Pulmonary artery endothelial cell (primary cell): ENCODE data around the gene SYT8. TPM values are rescaled to one million over a fixed set of nuclear protein-coding genes. Genes with fewer than 3 reads are reported as not detected.

Experiments
- DNase-seq: peaks from one replicate; pipeline ENCODE4 v3.0.0-alpha.2; 2011; ENCODE audit warnings: low read depth, low spot score
- total RNA-seq: library from RNA; depleted of rRNA; stranded (reverse); fragments of >200 nt; gene quantifications from 2 replicates; pipeline ENCODE4 v1.2.3, GENCODE V29; 2014

SYT8 gene
- total RNA-seq, 1 donor from 2014 or later: not detected

DNA sequence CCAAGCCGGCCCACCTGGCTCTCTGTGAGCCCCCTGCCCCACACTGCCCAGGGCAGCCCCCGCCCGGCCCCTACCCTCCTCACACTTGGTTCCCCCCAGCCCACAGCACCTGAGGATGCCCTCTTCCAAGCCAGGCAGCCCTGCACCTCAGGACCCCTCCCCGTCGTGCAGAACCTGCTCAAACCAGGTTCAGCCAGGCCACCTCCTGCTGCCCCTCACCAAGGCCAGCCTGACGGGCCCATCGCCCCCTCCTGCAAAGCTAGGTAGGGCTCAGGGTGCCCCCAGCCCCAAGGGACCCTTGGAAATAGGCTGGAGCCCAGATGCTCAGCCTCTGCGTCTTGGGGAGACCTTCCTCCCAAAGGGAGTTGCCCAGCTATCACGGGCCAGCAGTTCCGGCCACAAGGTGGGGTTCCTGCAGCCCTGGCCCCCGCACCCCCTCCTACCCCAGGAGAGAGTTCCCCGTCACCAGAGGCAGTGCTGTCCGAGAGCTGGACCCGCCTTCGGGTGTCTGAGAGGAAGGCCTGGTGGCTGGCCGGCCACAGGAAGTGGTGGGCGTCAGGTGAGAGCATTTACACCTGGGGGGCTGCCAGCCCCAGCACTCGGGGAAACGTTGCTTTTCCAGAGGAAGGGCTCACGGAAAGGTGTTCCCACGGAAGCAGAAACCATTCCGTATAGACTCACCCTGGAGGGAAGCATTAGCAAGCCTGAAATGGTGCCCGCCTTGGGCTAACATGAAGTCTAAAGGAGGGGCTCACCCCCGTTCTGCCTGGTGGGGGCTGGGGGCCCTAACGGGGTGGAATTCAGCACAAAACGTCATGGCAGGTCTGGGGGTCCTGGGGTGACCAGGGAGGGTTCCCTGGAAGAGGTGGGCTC is 3.2 kb upstream of the SYT8 start:
- DNase-seq: no peak

- no peak for DNase-seq
Measured at GRCh38 chr11:1832211-1832919, 2.4 kb upstream of the SYT8 start.

- no peak for DNase-seq
Measured at GRCh38 chr11:1832920-1833295, 1.9 kb upstream of the SYT8 start.

- no peak for DNase-seq
Measured at GRCh38 chr11:1834062-1834610, 654 bp upstream of the SYT8 start.

GRCh38 chr11:1835671-1836010 is 851 bp downstream of the SYT8 start:
- DNase-seq: no peak

DNA sequence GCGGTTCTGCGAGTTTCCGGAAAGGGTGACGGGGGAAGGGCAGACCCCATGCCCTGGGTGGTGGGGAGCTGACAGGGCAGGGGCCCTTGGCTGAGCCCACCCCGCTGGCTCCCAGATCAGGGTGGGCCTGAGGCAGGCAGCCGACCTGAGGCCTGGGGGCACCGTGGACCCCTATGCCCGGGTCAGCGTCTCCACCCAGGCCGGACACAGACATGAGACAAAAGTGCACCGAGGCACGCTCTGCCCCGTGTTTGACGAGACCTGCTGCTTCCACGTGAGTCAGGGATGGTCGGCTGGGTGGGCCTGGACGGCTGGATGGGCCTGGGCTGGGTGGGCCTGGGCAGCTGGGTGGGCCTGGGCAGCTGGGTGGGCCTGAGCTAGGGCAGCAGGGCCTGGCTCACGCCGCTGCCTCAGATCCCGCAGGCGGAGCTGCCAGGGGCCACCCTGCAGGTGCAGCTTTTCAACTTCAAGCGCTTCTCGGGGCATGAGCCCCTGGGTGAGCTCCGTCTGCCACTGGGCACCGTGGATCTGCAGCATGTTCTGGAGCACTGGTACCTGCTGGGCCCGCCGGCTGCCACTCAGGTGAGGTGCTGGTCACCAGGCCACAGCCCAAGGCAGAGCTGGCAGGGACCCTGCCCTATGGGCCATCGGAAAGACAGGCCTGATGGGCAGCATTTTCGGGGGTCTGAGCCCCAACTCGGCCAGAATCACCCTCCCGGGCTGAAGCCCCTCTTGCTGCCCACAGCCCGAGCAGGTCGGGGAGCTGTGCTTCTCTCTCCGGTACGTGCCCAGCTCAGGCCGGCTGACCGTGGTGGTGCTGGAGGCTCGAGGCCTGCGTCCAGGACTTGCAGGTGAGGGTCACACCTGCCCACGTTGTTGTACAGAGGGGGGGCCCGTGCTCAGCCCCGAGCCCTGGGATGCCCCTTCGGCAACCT is 1.5 kb downstream of the SYT8 start:
- DNase-seq: no peak

GRCh38 chr11:1837171-1838076 is 2.6 kb downstream of the SYT8 start:
- DNase-seq: no peak

DNA sequence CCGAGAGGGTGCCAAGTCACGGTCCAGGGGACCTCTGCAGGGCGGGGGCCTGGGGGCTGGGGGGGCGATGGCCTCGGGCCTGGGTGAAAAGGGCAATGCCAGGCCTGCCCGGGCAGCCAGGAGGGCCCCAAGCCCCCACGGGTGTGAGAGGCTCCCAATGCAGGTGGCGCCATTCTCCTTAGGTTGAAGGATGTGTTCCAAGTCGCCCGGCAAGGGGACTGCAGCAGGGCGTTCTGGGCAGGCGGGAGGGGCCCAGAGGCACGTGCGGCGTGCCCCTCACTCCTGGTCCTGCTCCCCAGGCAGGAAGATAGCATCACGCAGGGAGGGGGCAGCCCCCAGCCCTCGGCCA is 3.3 kb downstream of the SYT8 start:
- DNase-seq: no peak

DNA sequence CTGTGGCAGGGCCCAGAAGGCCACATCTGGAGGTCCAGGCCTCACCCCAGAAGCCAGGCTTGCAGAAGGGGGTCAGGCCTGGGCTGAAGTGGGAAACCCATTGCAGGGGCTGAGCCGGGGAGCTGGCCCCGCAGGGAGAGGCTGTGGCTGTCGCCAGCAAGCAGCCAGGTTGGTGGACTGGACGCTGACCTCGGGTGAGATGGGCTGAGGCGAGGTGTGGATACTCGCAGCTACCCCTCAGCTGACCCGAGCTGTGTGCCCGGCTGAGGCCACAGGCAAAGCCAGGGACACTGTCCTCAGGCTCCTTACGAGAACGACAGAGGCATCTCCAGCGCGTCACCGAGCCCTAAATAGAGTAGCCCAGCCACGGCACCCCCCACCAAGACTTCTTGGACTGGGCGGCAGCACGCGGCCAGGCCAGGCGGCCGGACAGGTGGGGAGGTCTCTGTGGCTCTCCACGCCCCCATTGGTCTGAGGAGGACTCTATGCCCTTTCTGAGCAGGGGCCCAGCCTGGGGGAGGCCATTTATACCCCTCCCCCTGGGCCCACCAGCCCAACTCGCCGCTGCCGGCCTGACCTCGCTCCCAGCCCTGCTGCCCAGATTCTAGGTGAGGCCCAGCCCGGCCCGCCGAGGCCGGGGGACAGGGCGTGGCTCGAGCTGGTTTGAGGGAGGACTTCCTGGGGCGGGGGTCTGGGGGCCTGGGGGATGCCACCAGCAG is 3.8 kb downstream of the SYT8 start, which contains the start of gene TNNI2:
TSS of gene TNNI2 (plus strand) at position 556 of the 719 bp plus-strand sequence. CDS start 716 bp downstream, outside the sequence.
- no peak for DNase-seq

DNA sequence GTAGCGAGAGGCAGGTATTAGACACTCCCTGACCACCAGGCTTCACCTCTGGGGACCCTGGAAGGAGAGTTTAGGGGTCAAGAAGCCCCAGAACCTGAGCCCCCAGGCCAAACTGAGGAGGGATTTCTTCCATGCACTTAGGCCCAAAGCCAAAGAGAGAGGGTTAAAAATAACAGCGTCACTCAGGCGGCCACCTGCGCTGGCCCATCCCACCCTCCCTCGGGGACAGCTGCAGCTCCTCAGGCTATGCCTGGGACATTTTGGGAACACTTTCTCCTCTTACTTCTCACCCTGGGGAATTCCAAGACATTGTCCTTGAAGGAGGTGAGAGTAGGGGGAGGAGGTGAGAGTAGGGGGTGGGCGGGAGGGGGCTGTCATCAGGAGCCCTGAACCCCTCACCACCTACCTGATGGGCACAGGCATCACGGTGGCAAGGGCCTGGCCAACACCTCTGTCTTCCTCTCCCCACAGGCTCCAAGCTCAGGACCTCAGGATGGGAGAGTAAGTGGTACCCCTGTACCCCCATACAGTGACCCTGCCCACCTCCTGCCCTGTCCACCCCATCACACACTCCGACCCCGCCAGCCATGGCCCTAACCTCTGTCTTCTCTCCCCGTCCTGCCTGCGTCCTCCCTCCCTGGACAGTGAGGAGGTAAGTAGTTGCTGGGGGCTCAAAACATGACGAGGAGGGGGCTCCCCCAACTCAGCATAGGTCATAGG is 4.6 kb downstream of the SYT8 start:
- no peak for DNase-seq

DNA sequence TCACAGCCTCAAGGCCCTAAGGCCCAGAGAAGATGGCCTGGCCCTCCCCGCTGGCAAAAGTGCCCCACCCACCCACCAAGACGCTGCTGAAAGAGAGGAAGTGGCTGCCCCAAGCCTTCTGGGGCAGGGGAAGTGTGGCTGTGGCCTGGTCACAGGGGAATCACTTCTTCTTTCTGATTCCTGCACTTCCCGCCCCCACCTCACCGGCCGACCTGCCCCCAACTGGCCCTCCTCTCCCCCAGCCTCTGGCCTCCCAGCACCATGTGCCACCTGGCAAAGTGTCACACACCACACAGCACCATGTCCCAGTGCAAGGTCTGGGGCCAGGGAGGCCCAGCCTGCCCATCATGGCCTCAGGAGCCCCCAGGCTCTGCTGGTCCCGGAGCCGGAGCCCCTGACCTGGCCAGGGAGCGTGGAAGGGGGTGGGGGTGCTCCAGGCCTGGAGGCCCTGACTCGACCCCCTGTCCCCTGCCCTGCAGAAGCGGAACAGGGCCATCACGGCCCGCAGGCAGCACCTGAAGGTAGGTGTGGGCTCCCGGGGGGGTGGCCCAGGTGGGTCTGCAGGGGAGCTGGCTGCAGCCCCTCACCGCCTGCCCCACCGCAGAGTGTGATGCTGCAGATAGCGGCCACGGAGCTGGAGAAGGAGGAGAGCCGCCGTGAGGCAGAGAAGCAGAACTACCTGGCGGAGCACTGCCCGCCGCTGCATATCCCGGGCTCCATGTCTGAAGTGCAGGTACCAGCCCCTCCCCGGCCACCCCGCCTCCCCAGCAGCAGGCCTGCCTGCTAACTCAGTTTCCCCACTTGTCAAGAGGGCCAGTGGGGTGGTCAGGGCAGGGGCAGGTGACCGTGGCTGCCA is 5.4 kb downstream of the SYT8 start:
- DNase-seq: no peak

DNA sequence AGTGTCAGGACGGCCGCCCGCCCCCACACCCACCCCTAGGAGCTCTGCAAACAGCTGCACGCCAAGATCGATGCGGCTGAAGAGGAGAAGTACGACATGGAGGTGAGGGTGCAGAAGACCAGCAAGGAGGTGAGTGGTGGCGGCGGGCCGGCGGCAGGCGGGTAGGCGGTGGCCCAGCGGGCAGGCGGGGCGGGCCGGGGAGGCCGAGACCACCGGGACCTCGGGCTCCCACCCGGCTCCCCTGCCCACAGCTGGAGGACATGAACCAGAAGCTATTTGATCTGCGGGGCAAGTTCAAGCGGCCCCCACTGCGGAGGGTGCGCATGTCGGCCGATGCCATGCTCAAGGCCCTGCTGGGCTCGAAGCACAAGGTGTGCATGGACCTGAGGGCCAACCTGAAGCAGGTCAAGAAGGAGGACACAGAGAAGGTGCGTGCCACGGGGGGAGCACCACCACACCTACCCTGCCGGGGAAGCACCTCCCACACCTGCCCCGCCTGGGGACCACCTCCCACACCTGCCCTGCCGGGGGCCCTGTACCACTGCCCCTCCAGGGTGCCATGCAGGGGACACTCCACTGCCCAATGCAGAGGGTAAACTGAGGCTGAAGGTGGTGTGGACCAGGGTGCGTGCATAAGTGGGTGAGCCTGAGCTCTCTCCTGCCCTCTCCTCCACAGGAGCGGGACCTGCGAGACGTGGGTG is 6.1 kb downstream of the SYT8 start:
- DNase-seq: no peak

DNA sequence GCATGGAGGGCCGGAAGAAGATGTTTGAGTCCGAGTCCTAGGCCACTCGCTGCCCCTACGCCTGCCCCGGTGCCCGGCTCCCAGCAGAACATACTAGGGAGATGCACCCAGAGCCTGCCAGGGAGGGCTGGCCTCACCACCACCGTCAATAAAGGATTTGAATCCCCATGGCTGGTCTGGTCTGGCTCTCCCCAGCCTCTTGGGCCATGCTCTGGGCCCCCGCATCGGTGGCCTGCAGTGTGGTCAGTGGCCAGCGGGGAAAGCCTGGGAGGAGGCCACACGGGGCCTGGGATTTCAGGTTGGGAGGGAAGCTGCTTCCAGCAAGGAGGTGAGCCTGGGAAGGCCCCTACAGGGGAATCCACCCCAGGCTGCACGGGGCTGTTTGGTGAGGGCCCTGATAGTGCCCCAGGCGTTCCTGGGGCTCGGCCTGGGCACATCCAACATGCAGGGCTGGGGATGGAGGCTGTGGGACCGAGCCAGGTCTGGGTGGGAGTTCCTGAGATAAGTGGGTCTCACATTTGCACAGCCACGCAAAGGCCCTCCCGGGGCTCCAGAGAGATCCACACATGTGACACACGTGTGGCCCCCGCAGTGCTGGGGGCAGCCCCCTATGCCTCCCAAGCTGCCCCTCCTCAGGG is 6.8 kb downstream of the SYT8 start:
- no peak for DNase-seq

DNA sequence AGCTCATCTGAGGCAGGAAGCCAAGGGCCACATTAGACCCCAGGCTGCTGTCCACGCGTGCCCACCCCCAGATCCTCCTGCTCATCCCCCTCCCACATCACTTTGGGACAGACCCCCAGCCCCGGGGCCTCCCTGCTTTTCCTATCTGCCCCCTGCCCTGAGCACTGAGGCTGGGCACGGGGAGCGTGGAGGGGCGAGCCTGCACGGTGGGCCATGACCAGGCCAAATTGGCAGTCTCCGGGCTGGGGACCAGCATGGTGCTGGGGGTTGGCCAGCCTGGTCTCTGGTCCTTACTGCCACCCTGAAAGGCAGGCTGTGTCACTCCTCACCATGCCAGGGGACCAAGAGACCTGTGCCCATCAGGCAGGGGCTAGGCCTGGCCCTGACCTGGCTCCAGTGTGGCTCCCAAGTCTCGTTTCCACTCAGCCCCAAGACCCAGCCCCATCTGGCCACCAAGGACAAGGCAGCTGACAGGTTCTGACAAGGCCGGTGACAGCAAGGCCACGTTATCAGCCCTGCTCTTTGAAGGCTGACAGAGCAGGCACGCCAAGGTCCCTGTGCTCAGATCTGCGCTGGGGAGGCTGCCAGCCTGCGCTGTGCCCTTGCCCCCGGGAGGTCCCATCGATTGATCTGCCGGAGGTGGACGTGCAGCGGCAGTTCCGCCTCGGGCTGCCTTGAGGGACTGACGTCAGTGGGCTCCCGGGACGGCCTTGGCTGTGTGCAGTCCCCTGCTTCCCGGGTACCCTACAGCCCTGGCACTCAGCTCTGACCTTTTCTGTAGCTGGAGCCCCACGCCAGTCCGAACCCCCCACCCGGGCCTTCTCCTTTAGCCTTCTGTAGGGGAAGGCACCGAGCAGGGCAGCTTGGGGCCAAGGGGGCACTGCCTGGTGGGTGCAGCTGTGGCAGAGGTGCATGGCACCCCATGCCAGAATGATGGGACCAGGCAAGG is 7.6 kb downstream of the SYT8 start:
- no peak for DNase-seq

DNA sequence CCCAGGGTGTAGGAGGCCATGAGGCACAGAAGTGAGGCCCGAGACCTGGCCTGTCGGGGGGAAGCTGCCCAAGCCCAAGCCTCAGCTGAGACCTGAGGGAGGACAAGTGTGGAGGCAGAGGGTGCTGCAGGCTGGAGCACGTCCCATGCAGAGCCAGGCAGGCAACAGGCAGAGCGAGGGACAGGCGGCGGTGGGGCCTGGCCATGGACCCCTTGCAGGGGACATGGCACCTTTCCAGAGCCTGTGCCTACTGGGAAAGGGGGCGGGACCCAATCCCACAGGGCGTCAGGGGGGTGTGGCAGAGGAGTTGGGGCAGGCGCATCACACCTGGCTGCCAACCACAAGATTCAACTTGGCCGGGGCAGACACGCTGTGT is 8.3 kb downstream of the SYT8 start:
- no peak for DNase-seq

GRCh38 chr11:1843796-1844195 is 9.0 kb downstream of the SYT8 start:
- DNase-seq: no peak
